Measurements from ENCODE around the gene B3GNT5. TPM values are rescaled to one million over a fixed set of nuclear protein-coding genes. Genes with fewer than 3 reads are reported as not detected.

Gene B3GNT5
- total and polyA plus RNA-seq, 2 of the 8 experiments (the other 6 are each of a cell fraction or from before 2014, with no cell fraction given), result 2.4 to 9.7 TPM

DNA sequence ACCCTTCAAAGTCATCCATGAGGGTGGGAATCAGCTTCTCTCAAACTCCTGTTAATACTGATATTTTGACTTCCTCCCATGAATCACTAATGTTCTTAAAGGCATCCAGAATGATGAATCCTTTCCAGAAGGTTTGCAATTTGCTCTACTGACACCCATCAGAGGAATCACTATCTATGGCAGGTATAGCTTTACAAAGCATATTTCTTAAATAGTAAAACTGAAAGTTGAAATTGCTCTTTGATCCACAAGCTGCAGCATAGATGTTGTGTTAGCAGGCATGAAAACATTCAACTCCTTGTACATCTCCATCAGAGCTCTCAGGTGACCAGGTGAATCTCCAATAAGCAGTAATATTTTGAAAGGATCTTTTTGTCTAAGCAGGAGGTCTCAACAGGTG is 66.3 kb downstream of the B3GNT5 start:
- H3K23ac ChIP-seq (ENCODE audit: insufficient read length), result no peak overlapping the region
- no peak overlapping the region for H2BK20ac ChIP-seq (ENCODE audit: low read length)
- no peak for TF ChIP-seq ASH2L (IDR thresholded peaks at IDR 0.05; ENCODE audit: low read length)
- TF ChIP-seq MAFK (IDR thresholded peaks at IDR 0.05; ENCODE audit: low read depth, low read length), result no peak
- TF ChIP-seq SP1 (IDR thresholded peaks at IDR 0.05; ENCODE audit: low read depth, low read length), result no peak
- TF ChIP-seq, protein P1, sequence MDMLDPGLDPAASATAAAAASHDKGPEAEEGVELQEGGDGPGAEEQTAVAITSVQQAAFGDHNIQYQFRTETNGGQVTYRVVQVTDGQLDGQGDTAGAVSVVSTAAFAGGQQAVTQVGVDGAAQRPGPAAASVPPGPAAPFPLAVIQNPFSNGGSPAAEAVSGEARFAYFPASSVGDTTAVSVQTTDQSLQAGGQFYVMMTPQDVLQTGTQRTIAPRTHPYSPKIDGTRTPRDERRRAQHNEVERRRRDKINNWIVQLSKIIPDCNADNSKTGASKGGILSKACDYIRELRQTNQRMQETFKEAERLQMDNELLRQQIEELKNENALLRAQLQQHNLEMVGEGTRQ (IDR thresholded peaks at IDR 0.05; ENCODE audit: low read length), result no peak
- no peak for TF ChIP-seq RAD21 (IDR thresholded peaks at IDR 0.05 in 1 of 2, conservative IDR thresholded peaks at IDR 0.05 in 1 of 2; ENCODE audit: low read depth in 2 of 2, low read length in 2 of 2)
- TF ChIP-seq EZH2 (IDR thresholded peaks at IDR 0.05; ENCODE audit: low read depth, low read length, severe bottlenecking), result no peak
- no peak overlapping the region for H3K4ac ChIP-seq (replicated peaks; ENCODE audit: insufficient read length, low read depth, low read length)
- H3K27me3 ChIP-seq (replicated peaks in 1 of 4; ENCODE audit: control insufficient read depth in 3 of 4, extremely low read depth in 1 of 4, insufficient read depth in 3 of 4, low read length in 3 of 4), result no peaks in the 10 kb centered on the region
- H3K79me1 ChIP-seq (ENCODE audit: low read depth, low read length), result no peaks in the 10 kb centered on the region
- POLR2A ChIA-PET (ENCODE audit: partially characterized antibody), result interaction anchor here (0.5 to 1.0 kb wide), 3 partner anchors 12 to 291 kb away, joined by 3 read pairs; no protein-coding TSS in a partner anchor
- H3K4me1 ChIP-seq (replicated peaks in 1 of 4; ENCODE audit: control insufficient read depth in 3 of 4, insufficient read depth in 4 of 4, low read length in 3 of 4), result no peaks in the 10 kb centered on the region; a peak in 1 of 7 replicates
- H3K27ac ChIP-seq (ENCODE audit: low read depth, low read length), result no peak overlapping the region
- FAIRE-seq, result no peak
- H3K56ac ChIP-seq (replicated peaks; ENCODE audit: insufficient read length, low read depth, low read length), result no peak overlapping the region
- H4K8ac ChIP-seq (ENCODE audit: extremely low read depth, insufficient read depth, low read length), result no peak overlapping the region
- H2BK15ac ChIP-seq (ENCODE audit: low read length), result no peak overlapping the region
- H3K23me2 ChIP-seq (ENCODE audit: low read depth, low read length), result no peaks in the 10 kb centered on the region
- no peak overlapping the region for H2AFZ ChIP-seq (ENCODE audit: low read length)
- H3K14ac ChIP-seq (ENCODE audit: insufficient read length), result no peak overlapping the region
- H2BK12ac ChIP-seq (ENCODE audit: low read depth, low read length), result no peak overlapping the region
- H4K91ac ChIP-seq (replicated peaks; ENCODE audit: insufficient read length, low read length), result no peak overlapping the region
- no peak overlapping the region for H2AK5ac ChIP-seq (ENCODE audit: low read depth, low read length)
- H3K36me3 ChIP-seq (ENCODE audit: control insufficient read depth in 2 of 4, insufficient read depth in 4 of 4, low read length in 3 of 4), result no peaks in the 10 kb centered on the region; a peak in 1 of 8 replicates
- H4K20me1 ChIP-seq (replicated peaks in 1 of 2; ENCODE audit: control insufficient read depth in 1 of 2, insufficient read depth in 2 of 2, low read length in 2 of 2), result no peaks in the 10 kb centered on the region
- H3K9ac ChIP-seq (replicated peaks in 1 of 4; ENCODE audit: extremely low read depth in 1 of 4, low read depth in 3 of 4, low read length in 3 of 4), result no peak overlapping the region
- no peak overlapping the region for H2BK5ac ChIP-seq (ENCODE audit: low read depth, low read length)
- no peak overlapping the region for H2BK120ac ChIP-seq (replicated peaks; ENCODE audit: low read depth, low read length)
- no peaks in the 10 kb centered on the region for H3K79me2 ChIP-seq (ENCODE audit: control insufficient read depth in 1 of 2, insufficient read depth in 2 of 2, low read length in 2 of 2)
- H4K5ac ChIP-seq (ENCODE audit: insufficient read length, low read depth, low read length), result no peak overlapping the region
- no peak overlapping the region for H3K18ac ChIP-seq (ENCODE audit: extremely low read depth, low read length)
- no peak overlapping the region for H3K4me3 ChIP-seq (ENCODE audit: extremely low read depth in 1 of 4, insufficient read depth in 2 of 4, low read depth in 3 of 4, low read length in 4 of 4)
- no peaks in the 10 kb centered on the region for H3K9me3 ChIP-seq (ENCODE audit: insufficient read depth in 2 of 2, low read depth in 1 of 2, low read length in 1 of 2)
- DNase-seq (ENCODE audit: low read depth in 1 of 2, low spot score in 2 of 2), result no peak
- no peak overlapping the region for H3K4me2 ChIP-seq (ENCODE audit: insufficient read depth in 1 of 2, low read depth in 2 of 2, low read length in 2 of 2)
- CTCF ChIA-PET (ENCODE audit: partially characterized antibody), result interaction anchor here (0.8 to 0.9 kb wide), 2 partner anchors 19 to 203 kb away, joined by 3 to 4 read pairs; no protein-coding TSS in a partner anchor

All from H1 (cell line).